ENCODE results near the gene CHST4. TPM values are rescaled to one million over a fixed set of nuclear protein-coding genes. Genes with fewer than 3 reads are reported as not detected.

The CHST4 gene
- total and polyA plus RNA-seq, 2 of the 4 experiments (the other 2 are of a cell fraction), result not detected

- H3K36me3 ChIP-seq (ENCODE audit: control insufficient read depth, insufficient read depth, low read length), result no peaks in the 10 kb centered on the region
- no peaks in the 10 kb centered on the region for H4K20me1 ChIP-seq (ENCODE audit: insufficient read depth, low read length)
- ATAC-seq (ENCODE audit: low read depth), result no peak
- H2AFZ ChIP-seq (replicated peaks; ENCODE audit: low read length, poor library complexity), result no peak overlapping the region
- no peaks in the 10 kb centered on the region; the same call in none of the 2 replicates for H3K27me3 ChIP-seq (ENCODE audit: control insufficient read depth, insufficient read depth, low read length)
- no peak overlapping the region for H2BK120ac ChIP-seq (ENCODE audit: low read depth, low read length)
- dilution Hi-C loops (cut with HindIII; ENCODE audit: low sequenced_read_pairs, unreplicated experiment), result no loop called here
- no peak overlapping the region for H3K27ac ChIP-seq (ENCODE audit: insufficient read depth, low read length)
- H4K91ac ChIP-seq (ENCODE audit: insufficient read depth, low read depth, low read length), result no peak overlapping the region
- H3K9me3 ChIP-seq (ENCODE audit: control insufficient read depth, insufficient read depth, low read length), result no peaks in the 10 kb centered on the region
- ChIA-PET POLR2A (ENCODE audit: unreplicated experiment) (no interaction called here), CTCF (interaction anchor here (1.2 to 4.8 kb wide), 3 partner anchors 11 to 110 kb away, joined by 4 to 40 read pairs (median 6); no protein-coding TSS in a partner anchor)
- H3K4ac ChIP-seq (ENCODE audit: low read depth, low read length), result no peak overlapping the region
- in situ Hi-C loops (cut with MboI; ENCODE audit: low sequenced_read_pairs), result loop anchor here (5.0 kb wide), 1 partner anchor 89 kb away; no protein-coding TSS in a partner anchor
- H3K79me1 ChIP-seq (ENCODE audit: low read depth in 1 of 2, low read length in 2 of 2), result no peaks in the 10 kb centered on the region
- no peaks in the 10 kb centered on the region for H3K9me1 ChIP-seq (ENCODE audit: insufficient read depth, low read length)
- H2BK20ac ChIP-seq (ENCODE audit: low read depth, low read length), result no peak overlapping the region
- no peak overlapping the region for H3K9ac ChIP-seq (ENCODE audit: low read depth, low read length)
- intact Hi-C loops (cut with micrococcal nuclease), result no loop called here
- no peak overlapping the region for H2BK5ac ChIP-seq (ENCODE audit: low read depth, low read length, poor library complexity, severe bottlenecking)
- H4K8ac ChIP-seq (ENCODE audit: low read depth in 2 of 2, low read length in 2 of 2), result no peak overlapping the region
- WGBS, 2 experiments (ENCODE audit: extremely low coverage in 2 of 2, insufficient read length in 1 of 2), result no CpG with 5 or more reads among the region's 2 CpGs
- TF ChIP-seq, protein P1, sequence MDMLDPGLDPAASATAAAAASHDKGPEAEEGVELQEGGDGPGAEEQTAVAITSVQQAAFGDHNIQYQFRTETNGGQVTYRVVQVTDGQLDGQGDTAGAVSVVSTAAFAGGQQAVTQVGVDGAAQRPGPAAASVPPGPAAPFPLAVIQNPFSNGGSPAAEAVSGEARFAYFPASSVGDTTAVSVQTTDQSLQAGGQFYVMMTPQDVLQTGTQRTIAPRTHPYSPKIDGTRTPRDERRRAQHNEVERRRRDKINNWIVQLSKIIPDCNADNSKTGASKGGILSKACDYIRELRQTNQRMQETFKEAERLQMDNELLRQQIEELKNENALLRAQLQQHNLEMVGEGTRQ (IDR thresholded peaks at IDR 0.05; ENCODE audit: low read depth, low read length), result no peak
- no peak for TF ChIP-seq CEBPB (IDR thresholded peaks at IDR 0.05; ENCODE audit: low read depth, low read length)
- TF ChIP-seq RAD21 (IDR thresholded peaks at IDR 0.05; ENCODE audit: low read length), result no peak
- no peak for TF ChIP-seq SMC3 (IDR thresholded peaks at IDR 0.05; ENCODE audit: low read depth, low read length)
- TF ChIP-seq MAZ (IDR thresholded peaks at IDR 0.05; ENCODE audit: borderline replicate concordance, low read depth, low read length), result no peak
- TF ChIP-seq, protein P2, sequence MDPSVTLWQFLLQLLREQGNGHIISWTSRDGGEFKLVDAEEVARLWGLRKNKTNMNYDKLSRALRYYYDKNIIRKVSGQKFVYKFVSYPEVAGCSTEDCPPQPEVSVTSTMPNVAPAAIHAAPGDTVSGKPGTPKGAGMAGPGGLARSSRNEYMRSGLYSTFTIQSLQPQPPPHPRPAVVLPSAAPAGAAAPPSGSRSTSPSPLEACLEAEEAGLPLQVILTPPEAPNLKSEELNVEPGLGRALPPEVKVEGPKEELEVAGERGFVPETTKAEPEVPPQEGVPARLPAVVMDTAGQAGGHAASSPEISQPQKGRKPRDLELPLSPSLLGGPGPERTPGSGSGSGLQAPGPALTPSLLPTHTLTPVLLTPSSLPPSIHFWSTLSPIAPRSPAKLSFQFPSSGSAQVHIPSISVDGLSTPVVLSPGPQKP (IDR thresholded peaks at IDR 0.05; ENCODE audit: borderline replicate concordance, low read depth, low read length), result no peak
- no peak for TF ChIP-seq POLR2A (IDR thresholded peaks at IDR 0.05; ENCODE audit: low read depth, low read length)
- TF ChIP-seq NFE2L2 (IDR thresholded peaks at IDR 0.05; ENCODE audit: low read depth, low read length), result no peak
- no peak for TF ChIP-seq CTCF (conservative IDR thresholded peaks at IDR 0.05; ENCODE audit: low read depth, low read length)
- no peak for TF ChIP-seq RFX5 (IDR thresholded peaks at IDR 0.05; ENCODE audit: low read depth, low read length)
- no peak for TF ChIP-seq BHLHE40 (IDR thresholded peaks at IDR 0.05; ENCODE audit: low read depth, low read length)
- no peak for TF ChIP-seq MAFK (IDR thresholded peaks at IDR 0.05; ENCODE audit: low read depth, low read length)
- no peak for TF ChIP-seq FOS (IDR thresholded peaks at IDR 0.05; ENCODE audit: low read depth, low read length)
- no peak for TF ChIP-seq CHD1 (IDR thresholded peaks at IDR 0.05; ENCODE audit: low read depth, low read length)
- no peak for TF ChIP-seq RCOR1 (IDR thresholded peaks at IDR 0.05; ENCODE audit: insufficient replicate concordance, low read length)
- TF ChIP-seq MXI1 (IDR thresholded peaks at IDR 0.05; ENCODE audit: borderline replicate concordance, low read depth, low read length), result no peak
- H3K14ac ChIP-seq (replicated peaks; ENCODE audit: low read depth, low read length), result no peak overlapping the region
- BruUV-seq (replicated peaks), result no TSS peak
- no peak overlapping the region for H2AK9ac ChIP-seq (replicated peaks; ENCODE audit: low read depth, low read length, poor library complexity)
- no peak overlapping the region for H3K18ac ChIP-seq (ENCODE audit: low read depth, low read length)
- H2AK5ac ChIP-seq (ENCODE audit: low read depth, low read length), result no peak overlapping the region
- H3K23ac ChIP-seq (ENCODE audit: low read depth, low read length), result no peak overlapping the region
- H3K56ac ChIP-seq (ENCODE audit: extremely low read depth, insufficient read depth, low read length), result no peak overlapping the region
- no peak for DNase-seq
- H4K5ac ChIP-seq (ENCODE audit: low read depth, low read length), result no peak overlapping the region
- no peaks in the 10 kb centered on the region for H3K4me1 ChIP-seq (ENCODE audit: control insufficient read depth, insufficient read depth, low read length)
- H3K4me3 ChIP-seq (ENCODE audit: insufficient read depth, low read depth, low read length), result no peak overlapping the region
- no peak overlapping the region for H3K4me2 ChIP-seq (ENCODE audit: low read depth, low read length)
- H2BK15ac ChIP-seq (ENCODE audit: low read depth, low read length), result no peak overlapping the region
These were observed 25.3 kb upstream of the CHST4 start for GRCh38 chr16:71500964-71501363.

All from IMR-90 (cell line).